HEK293 (cell line): ENCODE data around the gene ASTN2.

Experiments
- CTCF ChIA-PET: fragments of 350-600 bp; formaldehyde crosslinking; extraction: SDS; loops from one replicate; lab custom pipeline; 2021; ENCODE audit warnings: antibody characterized with exemption; lab: Yijun Ruan, JAX
- POLR2A ChIA-PET: fragments of 300-600 bp; formaldehyde crosslinking; extraction: SDS; loops from one replicate; lab custom pipeline; 2020; ENCODE audit warnings: antibody characterized with exemption, inconsistent platforms; lab: Yijun Ruan, JAX
- H3K27ac ChIP-seq: fragments of 200-500 bp; sonication (Bioruptor generic); 2 replicates; pipeline ENCODE4 v1.5.1; 2014; ENCODE audit warnings: low read depth, low read length, control low read depth, inconsistent platforms; ENCODE audit errors: extremely low read depth
- H3K36me3 ChIP-seq, 2 experiments: fragments of 200-500 bp in 1 of 2; sonication (Bioruptor generic) in 1 of 2; 1 replicate in 1 of 2; 2 replicates in 1 of 2; pipeline ENCODE4 v1.5.1; 2014 to 2017; ENCODE audit warnings: inconsistent platforms in 2 of 2, low read length in 2 of 2; ENCODE audit not compliant: control insufficient read depth in 2 of 2, insufficient read depth in 1 of 2
- H3K4me1 ChIP-seq: fragments of 200-500 bp; sonication (Bioruptor generic); 2 replicates; pipeline ENCODE4 v1.5.1; 2014; ENCODE audit warnings: mild to moderate bottlenecking, low read length, inconsistent platforms; ENCODE audit not compliant: control insufficient read depth, insufficient read depth
- H3K4me3 ChIP-seq: 2 replicates; pipeline ENCODE4 v1.5.1; 2011; ENCODE audit warnings: low read depth, mild to moderate bottlenecking, control low read depth, low read length, moderate library complexity
- H3K9me3 ChIP-seq: fragments of 200-500 bp; sonication (Bioruptor generic); 2 replicates; pipeline ENCODE4 v1.5.1; 2014; ENCODE audit warnings: low read depth, low read length, inconsistent platforms; ENCODE audit not compliant: control insufficient read depth, insufficient read depth
- GLI4 ChIP-seq: fragments of 450-650 bp; formaldehyde crosslinking; IDR thresholded peaks from 2 replicates; pipeline ENCODE4 v1.5.1; 2016; ENCODE audit warnings: missing biosample characterization, missing genetic modification characterization
- KLF17 ChIP-seq: fragments of 450-650 bp; formaldehyde crosslinking; IDR thresholded peaks from 2 replicates; pipeline ENCODE4 v1.5.1; 2016; ENCODE audit warnings: missing biosample characterization, missing genetic modification characterization
- REST ChIP-seq: fragments of 450-650 bp; formaldehyde crosslinking; IDR thresholded peaks from 2 replicates; pipeline ENCODE4 v1.5.1; 2016; ENCODE audit warnings: missing biosample characterization, missing genetic modification characterization
- SP7 ChIP-seq: fragments of 450-650 bp; formaldehyde crosslinking; IDR thresholded peaks from 2 replicates; pipeline ENCODE4 v1.5.1; 2016; ENCODE audit warnings: missing biosample characterization, missing genetic modification characterization
- ZBTB8A ChIP-seq: fragments of 450-650 bp; formaldehyde crosslinking; IDR thresholded peaks from 2 replicates; pipeline ENCODE4 v1.5.1; 2016; ENCODE audit warnings: missing biosample characterization, missing genetic modification characterization
- ZFHX2 ChIP-seq: fragments of 450-650 bp; formaldehyde crosslinking; conservative IDR thresholded peaks from 2 replicates; pipeline ENCODE4 v1.5.1; 2016; ENCODE audit warnings: missing biosample characterization, missing genetic modification characterization
- ZNF121 ChIP-seq: fragments of 450-650 bp; formaldehyde crosslinking; IDR thresholded peaks from 2 replicates; pipeline ENCODE4 v1.5.1; 2016; ENCODE audit warnings: missing biosample characterization, missing genetic modification characterization
- ZNF140 ChIP-seq: fragments of 450-650 bp; formaldehyde crosslinking; IDR thresholded peaks from 2 replicates; pipeline ENCODE4 v1.5.1; 2016; ENCODE audit warnings: missing biosample characterization, missing genetic modification characterization
- ZNF148 ChIP-seq: fragments of 450-650 bp; formaldehyde crosslinking; IDR thresholded peaks from 2 replicates; pipeline ENCODE4 v1.5.0; 2017; ENCODE audit warnings: missing biosample characterization, missing genetic modification characterization, borderline replicate concordance
- ZNF157 ChIP-seq: fragments of 450-650 bp; formaldehyde crosslinking; IDR thresholded peaks from 2 replicates; pipeline ENCODE4 v1.5.1; 2016; ENCODE audit warnings: missing biosample characterization, missing genetic modification characterization
- ZNF26 ChIP-seq: fragments of 450-650 bp; formaldehyde crosslinking; IDR thresholded peaks from 2 replicates; pipeline ENCODE4 v1.5.1; 2016; ENCODE audit warnings: missing biosample characterization, missing genetic modification characterization
- ZNF362 ChIP-seq: fragments of 450-650 bp; formaldehyde crosslinking; IDR thresholded peaks from 2 replicates; pipeline ENCODE4 v1.5.1; 2016; ENCODE audit warnings: missing biosample characterization, missing genetic modification characterization
- ZNF394 ChIP-seq: fragments of 450-650 bp; formaldehyde crosslinking; IDR thresholded peaks from 2 replicates; pipeline ENCODE4 v1.5.1; 2016; ENCODE audit warnings: missing biosample characterization, missing genetic modification characterization, mild to moderate bottlenecking, moderate library complexity, borderline replicate concordance
- ZNF473 ChIP-seq: fragments of 450-650 bp; formaldehyde crosslinking; IDR thresholded peaks from 2 replicates; pipeline ENCODE4 v1.5.1; 2017; ENCODE audit warnings: missing biosample characterization, missing genetic modification characterization
- ZNF48 ChIP-seq: fragments of 450-650 bp; formaldehyde crosslinking; IDR thresholded peaks from 2 replicates; pipeline ENCODE4 v1.5.1; 2016; ENCODE audit warnings: missing biosample characterization, missing genetic modification characterization
- ZNF571 ChIP-seq: fragments of 450-650 bp; formaldehyde crosslinking; IDR thresholded peaks from 2 replicates; pipeline ENCODE4 v1.5.0; 2017; ENCODE audit warnings: missing biosample characterization, missing genetic modification characterization
- ZNF629 ChIP-seq: fragments of 450-650 bp; formaldehyde crosslinking; IDR thresholded peaks from 2 replicates; pipeline ENCODE4 v1.5.1; 2017; ENCODE audit warnings: missing biosample characterization, missing genetic modification characterization
- ZNF785 ChIP-seq: fragments of 450-650 bp; formaldehyde crosslinking; IDR thresholded peaks from 2 replicates; pipeline ENCODE4 v1.5.1; 2016; ENCODE audit warnings: missing biosample characterization, missing genetic modification characterization
- ZSCAN30 ChIP-seq: fragments of 450-650 bp; IDR thresholded peaks from 2 replicates; pipeline ENCODE4 v1.5.1; 2018; ENCODE audit warnings: missing biosample characterization, mild to moderate bottlenecking, missing genetic modification characterization, moderate library complexity
- TF ChIP-seq, protein P1 (sequence below): fragments of 450-650 bp; formaldehyde crosslinking; IDR thresholded peaks from 2 replicates; pipeline ENCODE4 v1.5.1; 2016; ENCODE audit warnings: missing biosample characterization, missing genetic modification characterization
- TF ChIP-seq, protein P2 (sequence below): fragments of 450-650 bp; formaldehyde crosslinking; IDR thresholded peaks from 2 replicates; pipeline ENCODE4 v1.5.1; 2017; ENCODE audit warnings: missing biosample characterization, missing genetic modification characterization

ASTN2 gene

DNA sequence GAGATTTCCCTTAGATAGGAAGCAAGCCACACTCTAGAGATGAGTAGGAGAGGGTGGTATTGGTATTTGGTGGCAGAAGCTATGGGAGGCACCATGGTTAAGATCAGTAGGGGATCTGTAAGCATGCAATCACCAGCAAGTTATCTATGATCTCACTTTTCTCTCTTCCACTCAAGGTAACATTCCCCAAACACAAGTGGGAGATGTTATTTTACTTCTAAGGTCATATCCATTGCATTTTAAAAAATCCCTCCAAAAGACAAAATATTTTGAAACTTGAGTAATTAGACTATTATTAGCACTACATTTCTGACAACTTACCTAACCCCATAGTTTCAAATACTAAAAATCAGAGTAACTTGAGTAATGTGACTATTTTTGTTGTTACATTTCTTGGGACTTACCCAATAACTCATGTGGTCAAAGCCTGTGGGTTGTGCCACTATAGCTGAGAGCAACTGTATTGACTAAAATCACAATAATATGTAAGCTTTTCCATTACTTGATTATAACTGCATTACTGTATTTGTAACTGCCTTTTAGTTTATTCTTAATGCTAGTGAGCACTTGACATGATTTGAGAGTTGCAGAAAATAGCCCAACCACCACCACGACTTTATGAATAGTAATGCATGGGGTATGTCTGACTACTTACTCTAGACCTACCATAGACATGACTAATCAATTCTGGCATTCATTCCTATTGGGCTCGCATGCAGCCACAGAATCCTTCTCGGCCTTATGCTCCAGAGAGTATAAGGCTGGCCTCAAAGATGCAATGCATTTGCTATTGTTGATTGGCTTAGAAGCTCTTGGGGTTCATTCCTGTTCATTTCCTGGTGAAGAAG lies 463.0 kb downstream of the ASTN2 start:
- H3K36me3 ChIP-seq, result no peaks in the 10 kb centered on the region
- POLR2A ChIA-PET, result no interaction called here

DNA sequence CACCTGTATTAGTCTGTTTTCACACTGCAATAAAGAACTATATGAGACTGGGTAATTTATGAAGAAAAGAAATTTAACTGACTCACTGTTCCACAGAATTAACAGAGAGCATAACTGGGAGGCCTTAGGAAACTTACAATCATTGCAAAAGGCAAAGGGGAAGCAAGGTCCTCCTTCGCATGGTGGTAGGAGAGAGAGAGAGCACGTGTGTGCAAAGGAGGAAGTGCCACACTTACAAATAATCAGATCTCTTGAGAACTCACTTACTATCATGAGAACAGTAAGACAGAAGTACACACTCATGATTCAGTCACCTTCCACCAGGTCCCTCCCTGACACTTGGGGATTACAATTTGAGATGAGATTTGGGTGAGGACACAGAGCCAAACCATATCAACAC lies 469.0 kb downstream of the ASTN2 start:
- no peaks in the 10 kb centered on the region for H3K4me1 ChIP-seq
- no peak for TF ChIP-seq ZNF394 (tag by site-specific recombination)
- TF ChIP-seq GLI4 (tag by site-specific recombination), result no peak
- no peak for TF ChIP-seq ZNF473
- TF ChIP-seq, protein P1, sequence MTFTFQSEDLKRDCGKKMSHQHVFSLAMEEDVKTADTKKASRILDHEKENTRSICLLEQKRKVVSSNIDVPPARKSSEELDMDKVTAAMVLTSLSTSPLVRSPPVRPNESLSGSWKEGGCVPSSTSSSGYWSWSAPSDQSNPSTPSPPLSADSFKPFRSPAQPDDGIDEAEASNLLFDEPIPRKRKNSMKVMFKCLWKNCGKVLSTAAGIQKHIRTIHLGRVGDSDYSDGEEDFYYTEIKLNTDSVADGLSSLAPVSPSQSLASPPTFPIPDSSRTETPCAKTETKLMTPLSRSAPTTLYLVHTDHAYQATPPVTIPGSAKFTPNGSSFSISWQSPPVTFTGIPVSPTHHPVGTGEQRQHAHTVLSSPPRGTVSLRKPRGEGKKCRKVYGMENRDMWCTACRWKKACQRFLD, result no peak
- no peak for TF ChIP-seq ZNF157 (tag by site-specific recombination)
- TF ChIP-seq ZNF362 (tag by site-specific recombination), result no peak
- TF ChIP-seq ZNF571 (tag by site-specific recombination), result no peak
- no peak for TF ChIP-seq ZFHX2 (tag by site-specific recombination)
- TF ChIP-seq ZNF48 (tag by site-specific recombination), result no peak
- no peak for TF ChIP-seq SP7
- TF ChIP-seq, protein P2, sequence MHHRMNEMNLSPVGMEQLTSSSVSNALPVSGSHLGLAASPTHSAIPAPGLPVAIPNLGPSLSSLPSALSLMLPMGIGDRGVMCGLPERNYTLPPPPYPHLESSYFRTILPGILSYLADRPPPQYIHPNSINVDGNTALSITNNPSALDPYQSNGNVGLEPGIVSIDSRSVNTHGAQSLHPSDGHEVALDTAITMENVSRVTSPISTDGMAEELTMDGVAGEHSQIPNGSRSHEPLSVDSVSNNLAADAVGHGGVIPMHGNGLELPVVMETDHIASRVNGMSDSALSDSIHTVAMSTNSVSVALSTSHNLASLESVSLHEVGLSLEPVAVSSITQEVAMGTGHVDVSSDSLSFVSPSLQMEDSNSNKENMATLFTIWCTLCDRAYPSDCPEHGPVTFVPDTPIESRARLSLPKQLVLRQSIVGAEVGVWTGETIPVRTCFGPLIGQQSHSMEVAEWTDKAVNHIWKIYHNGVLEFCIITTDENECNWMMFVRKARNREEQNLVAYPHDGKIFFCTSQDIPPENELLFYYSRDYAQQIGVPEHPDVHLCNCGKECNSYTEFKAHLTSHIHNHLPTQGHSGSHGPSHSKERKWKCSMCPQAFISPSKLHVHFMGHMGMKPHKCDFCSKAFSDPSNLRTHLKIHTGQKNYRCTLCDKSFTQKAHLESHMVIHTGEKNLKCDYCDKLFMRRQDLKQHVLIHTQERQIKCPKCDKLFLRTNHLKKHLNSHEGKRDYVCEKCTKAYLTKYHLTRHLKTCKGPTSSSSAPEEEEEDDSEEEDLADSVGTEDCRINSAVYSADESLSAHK, result no peak
- TF ChIP-seq KLF17, result no peak
- no peak for TF ChIP-seq ZBTB8A (tag by site-specific recombination)
- TF ChIP-seq ZNF121 (tag by site-specific recombination), result no peak
- TF ChIP-seq ZNF148 (tag by site-specific recombination), result no peak
- TF ChIP-seq ZNF140 (tag by site-specific recombination), result no peak
- no peak for TF ChIP-seq REST (tag by site-specific recombination)
- TF ChIP-seq ZNF629 (tag by site-specific recombination), result no peak
- no peak for TF ChIP-seq ZNF26 (tag by site-specific recombination)
- no peak for TF ChIP-seq ZNF785 (tag by site-specific recombination)
- POLR2A ChIA-PET, result no interaction called here
- H3K27ac ChIP-seq, result no peak overlapping the region
- no peaks in the 10 kb centered on the region for H3K36me3 ChIP-seq
- CTCF ChIA-PET, result no interaction called here
- H3K9me3 ChIP-seq, result no peaks in the 10 kb centered on the region
- H3K4me3 ChIP-seq, result no peak overlapping the region

More for the DNA sequence above, 463.0 kb downstream of the ASTN2 start:
- Histone ChIP-seq H3K4me1 (no peaks in the 10 kb centered on the region), H3K27ac (no peak overlapping the region), H3K4me3 (no peak overlapping the region), H3K9me3 (no peaks in the 10 kb centered on the region)
- CTCF ChIA-PET, result no interaction called here
- TF ChIP-seq ZNF157 (tag by site-specific recombination), result no peak
- TF ChIP-seq ZSCAN30 (tag by site-specific recombination), result no peak
